Kidney epithelial cell (primary cell): Measurements from ENCODE around the gene MRPL33. TPM values are rescaled to one million over a fixed set of nuclear protein-coding genes. Genes with fewer than 3 reads are reported as not detected.

Source experiments
- DNase-seq: peaks from one replicate; pipeline ENCODE4 v3.0.0-alpha.2; 2010; ENCODE audit warnings: low read depth
- H3K27me3 ChIP-seq: 2 replicates; pipeline ENCODE4 v1.6.0; 2011; ENCODE audit warnings: low read length; ENCODE audit not compliant: control insufficient read depth, insufficient read depth
- H3K36me3 ChIP-seq: 2 replicates; pipeline ENCODE4 v1.5.1; 2011; ENCODE audit warnings: low read length; ENCODE audit not compliant: control insufficient read depth, insufficient read depth
- H3K4me3 ChIP-seq: 2 replicates; pipeline ENCODE4 v1.5.1; 2011; ENCODE audit warnings: low read depth, mild to moderate bottlenecking, control low read depth, low read length
- total RNA-seq: library from RNA; depleted of rRNA; stranded (reverse); fragments of >200 nt; gene quantifications from 2 replicates; pipeline ENCODE4 v1.2.3, GENCODE V29; 2015
- TF ChIP-seq, protein P1 (sequence below): IDR thresholded peaks from 2 replicates; pipeline ENCODE4 v1.5.1; 2011; ENCODE audit warnings: mild to moderate bottlenecking, moderate library complexity, low read length, control low read depth, inconsistent platforms; ENCODE audit not compliant: insufficient read depth, poor library complexity, severe bottlenecking

MRPL33 gene
- total RNA-seq, 1 donor from 2014 or later, result 121 TPM

DNA sequence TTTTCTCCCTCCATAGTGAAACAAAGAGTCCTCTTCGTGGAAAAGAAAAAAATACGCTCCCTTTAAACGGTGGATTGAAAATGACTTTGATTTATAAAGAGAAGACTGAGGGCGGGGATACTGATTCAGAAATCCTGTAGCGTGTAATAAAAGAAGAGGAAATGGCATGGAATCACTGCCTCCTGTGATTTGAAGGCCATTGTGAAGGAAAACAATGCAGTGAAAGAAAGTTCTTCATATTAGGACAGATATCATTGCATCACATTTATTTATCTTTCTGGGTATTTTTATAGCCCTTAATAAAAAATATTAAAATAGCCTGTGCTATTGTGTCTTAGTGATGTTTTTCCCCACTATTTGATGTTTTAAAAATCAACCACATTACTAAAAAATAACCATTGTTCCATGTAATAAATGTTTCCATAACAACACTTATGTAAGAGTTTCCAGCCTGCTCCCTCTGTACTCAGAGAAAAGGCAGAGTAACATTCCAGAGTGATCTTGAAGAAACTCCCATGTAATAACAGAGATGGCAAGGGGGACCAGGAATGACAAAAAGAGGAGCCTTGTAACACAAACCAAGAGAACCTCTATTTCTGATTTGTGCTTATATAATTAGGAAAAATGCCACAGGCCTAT is 8.0 kb downstream of the MRPL33 start:
- DNase-seq, result no peak
- Histone ChIP-seq H3K4me3 (no peak overlapping the region), H3K27me3 (no peaks in the 10 kb centered on the region), H3K36me3 (no peaks in the 10 kb centered on the region)
- TF ChIP-seq, protein P1, sequence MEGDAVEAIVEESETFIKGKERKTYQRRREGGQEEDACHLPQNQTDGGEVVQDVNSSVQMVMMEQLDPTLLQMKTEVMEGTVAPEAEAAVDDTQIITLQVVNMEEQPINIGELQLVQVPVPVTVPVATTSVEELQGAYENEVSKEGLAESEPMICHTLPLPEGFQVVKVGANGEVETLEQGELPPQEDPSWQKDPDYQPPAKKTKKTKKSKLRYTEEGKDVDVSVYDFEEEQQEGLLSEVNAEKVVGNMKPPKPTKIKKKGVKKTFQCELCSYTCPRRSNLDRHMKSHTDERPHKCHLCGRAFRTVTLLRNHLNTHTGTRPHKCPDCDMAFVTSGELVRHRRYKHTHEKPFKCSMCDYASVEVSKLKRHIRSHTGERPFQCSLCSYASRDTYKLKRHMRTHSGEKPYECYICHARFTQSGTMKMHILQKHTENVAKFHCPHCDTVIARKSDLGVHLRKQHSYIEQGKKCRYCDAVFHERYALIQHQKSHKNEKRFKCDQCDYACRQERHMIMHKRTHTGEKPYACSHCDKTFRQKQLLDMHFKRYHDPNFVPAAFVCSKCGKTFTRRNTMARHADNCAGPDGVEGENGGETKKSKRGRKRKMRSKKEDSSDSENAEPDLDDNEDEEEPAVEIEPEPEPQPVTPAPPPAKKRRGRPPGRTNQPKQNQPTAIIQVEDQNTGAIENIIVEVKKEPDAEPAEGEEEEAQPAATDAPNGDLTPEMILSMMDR, result no peak

GRCh38 chr2:27781496-27781895 is 10.0 kb downstream of the MRPL33 start:
- DNase-seq, result no peak
- Histone ChIP-seq H3K36me3 (no peaks in the 10 kb centered on the region), H3K4me3 (no peak overlapping the region), H3K27me3 (no peaks in the 10 kb centered on the region)
- TF ChIP-seq, protein P1, result no peak

GRCh38 chr2:27782701-27783100 is 11.2 kb downstream of the MRPL33 start:
- H3K4me3 ChIP-seq, result no peak overlapping the region

GRCh38 chr2:27790796-27791195 is 19.3 kb downstream of the MRPL33 start:
- TF ChIP-seq, protein P1, result no peak
- DNase-seq, result no peak
- Histone ChIP-seq H3K36me3 (no peaks in the 10 kb centered on the region), H3K4me3 (no peak overlapping the region), H3K27me3 (no peaks in the 10 kb centered on the region)

More at GRCh38 chr2:27782701-27783100, 11.2 kb downstream of the MRPL33 start:
- TF ChIP-seq, protein P1, result no peak
- no peaks in the 10 kb centered on the region for H3K36me3 ChIP-seq
- no peak for DNase-seq
- H3K27me3 ChIP-seq, result no peaks in the 10 kb centered on the region

GRCh38 chr2:27792759-27793158 is 21.2 kb downstream of the MRPL33 start:
- TF ChIP-seq, protein P1, result no peak
- no peak for DNase-seq
- Histone ChIP-seq H3K36me3 (no peaks in the 10 kb centered on the region), H3K4me3 (no peak overlapping the region), H3K27me3 (no peaks in the 10 kb centered on the region)
